Esophagus squamous epithelium (tissue), 5 donors: ENCODE data around the gene PTK6. TPM values are rescaled to one million over a fixed set of nuclear protein-coding genes. Genes with fewer than 3 reads are reported as not detected.

Experiments used
- DNase-seq: peaks from one replicate; lab custom pipeline; 2025; lab: John Stamatoyannopoulos, UW
- H3K27ac ChIP-seq, 4 donors: fragments of 200-600 bp; sonication (generic); one replicate each; pipeline ENCODE4 v1.5.1; 2016 to 2019; ENCODE audit warnings: mild to moderate bottlenecking in 1 of 4
- H3K27me3 ChIP-seq, 4 donors: fragments of 200-600 bp; sonication (generic); 1 replicate in 3 of 4; 2 replicates in 1 of 4; pipeline versions ENCODE4 v1.5.1 to v1.6.0; 2017 to 2021; ENCODE audit warnings: antibody characterized with exemption in 1 of 4
- H3K36me3 ChIP-seq, 3 donors: fragments of 200-600 bp; sonication (generic); one replicate each; pipeline ENCODE4 v1.5.1; 2016 to 2019
- H3K4me1 ChIP-seq, 3 donors: fragments of 200-600 bp; sonication (generic); one replicate each; pipeline ENCODE4 v1.5.1; 2017 to 2019
- H3K4me3 ChIP-seq, 4 donors: fragments of 200-600 bp; sonication (generic); 1 replicate in 3 of 4; 2 replicates in 1 of 4; pipeline ENCODE4 v1.5.1; 2016 to 2019; ENCODE audit warnings: mild to moderate bottlenecking in 2 of 4, moderate library complexity in 1 of 4
- H3K9me3 ChIP-seq, 3 donors: fragments of 200-600 bp; sonication (generic); one replicate each; pipeline ENCODE4 v1.5.1; 2016 to 2019
- POLR2A ChIP-seq, 4 donors: fragments of 450-650 bp; IDR thresholded peaks; one replicate each; pipeline ENCODE4 v1.6.1; 2017; ENCODE audit warnings: antibody characterized with exemption in 4 of 4, mild to moderate bottlenecking in 4 of 4, moderate library complexity in 3 of 4
- WGBS, 2 donors: methylation state at CpG; one replicate each; pipeline ENCODE4 v1.1.5; 2018; 5-methylcytosine and 5-hydroxymethylcytosine counted together
- intact Hi-C: fragments of 100-400 bp; cut with DNase I; formaldehyde crosslinking; loops from one replicate; pipeline ENCODE4 v1.15.0; 2022
- total RNA-seq, 4 donors: library from RNA; depleted of rRNA; stranded (reverse); fragments of >200 nt; gene quantifications; one replicate each; pipeline ENCODE4 v1.1.0, GENCODE V29; 2016
- TF ChIP-seq, protein P1 (sequence below), 6 experiments: fragments of 450-650 bp in 4 of 6; fragments of 200-600 bp in 2 of 6; sonication (generic) in 2 of 6; IDR thresholded peaks; one replicate each; pipeline ENCODE4 v1.5.1; 2016 to 2019; ENCODE audit warnings: antibody characterized with exemption in 6 of 6, mild to moderate bottlenecking in 4 of 6, moderate library complexity in 4 of 6
- donor health status: DM: yes; HTN: yes; CAD: no.

The PTK6 gene
- total RNA-seq, 4 donors from 2014 or later, result 40.8 to 133 (median 49.7) TPM

DNA sequence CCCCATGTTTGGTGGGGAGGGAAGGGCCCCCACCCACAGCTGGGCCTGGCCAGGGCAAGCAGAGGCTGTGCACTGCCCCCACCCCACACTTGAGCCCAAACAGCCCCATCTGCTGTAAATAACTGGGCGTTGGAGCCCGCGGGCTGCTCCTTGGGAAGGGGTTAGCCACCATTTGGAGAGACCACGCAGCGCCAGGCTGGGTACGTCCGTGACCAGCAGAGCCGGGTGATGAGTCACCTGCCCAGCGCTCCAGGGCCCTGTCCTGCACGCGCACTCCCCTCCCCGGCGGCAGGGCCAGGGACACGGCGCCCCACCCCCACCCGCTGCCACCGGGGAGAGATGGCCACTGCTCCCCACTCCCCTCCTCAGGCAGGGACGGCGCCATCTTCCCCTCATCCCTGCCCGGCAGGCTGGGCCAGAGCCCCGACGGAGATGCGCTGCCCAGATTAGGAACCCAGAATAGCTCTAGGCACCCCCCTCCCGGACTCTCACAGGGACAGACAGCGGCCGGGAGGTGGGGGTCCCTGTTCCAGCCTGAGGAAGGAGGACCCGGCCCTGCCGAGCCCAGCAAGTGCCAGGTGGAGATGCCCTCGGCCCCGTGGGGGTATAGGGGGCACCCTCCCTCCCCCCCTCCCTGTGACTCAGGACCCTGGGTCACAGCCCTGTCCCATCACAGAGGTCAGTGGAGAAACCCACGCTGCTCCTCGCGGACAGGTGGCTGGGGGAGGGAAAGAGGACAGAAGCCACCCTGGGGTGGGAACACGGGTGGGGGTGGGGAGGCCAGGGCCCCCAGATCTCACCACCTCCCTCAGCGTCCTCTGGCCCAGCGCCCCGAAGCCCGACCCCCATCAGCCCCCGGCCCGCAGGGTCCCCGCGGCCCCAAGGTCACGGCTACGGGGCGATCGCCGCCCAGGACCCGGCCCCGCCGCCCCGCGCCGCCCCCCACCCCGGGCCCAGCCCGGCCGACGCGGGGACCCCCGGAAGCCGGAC, 38.9 kb downstream of the PTK6 start:
- Histone ChIP-seq H3K36me3 (no peaks in the 10 kb centered on the region), H3K27me3 (peaks cover 0 to 97% (median 17%) of the 10 kb centered on the region in 4 donors), H3K27ac (no peak overlapping the region), H3K4me1 (peaks cover 15 to 39% (median 29%) of the 10 kb centered on the region in 3 donors), H3K4me3 (peak overlapping the region in 2 of 4 donors; percentile 45 to 66), H3K9me3 (no peaks in the 10 kb centered on the region)
- TF ChIP-seq, protein P1, sequence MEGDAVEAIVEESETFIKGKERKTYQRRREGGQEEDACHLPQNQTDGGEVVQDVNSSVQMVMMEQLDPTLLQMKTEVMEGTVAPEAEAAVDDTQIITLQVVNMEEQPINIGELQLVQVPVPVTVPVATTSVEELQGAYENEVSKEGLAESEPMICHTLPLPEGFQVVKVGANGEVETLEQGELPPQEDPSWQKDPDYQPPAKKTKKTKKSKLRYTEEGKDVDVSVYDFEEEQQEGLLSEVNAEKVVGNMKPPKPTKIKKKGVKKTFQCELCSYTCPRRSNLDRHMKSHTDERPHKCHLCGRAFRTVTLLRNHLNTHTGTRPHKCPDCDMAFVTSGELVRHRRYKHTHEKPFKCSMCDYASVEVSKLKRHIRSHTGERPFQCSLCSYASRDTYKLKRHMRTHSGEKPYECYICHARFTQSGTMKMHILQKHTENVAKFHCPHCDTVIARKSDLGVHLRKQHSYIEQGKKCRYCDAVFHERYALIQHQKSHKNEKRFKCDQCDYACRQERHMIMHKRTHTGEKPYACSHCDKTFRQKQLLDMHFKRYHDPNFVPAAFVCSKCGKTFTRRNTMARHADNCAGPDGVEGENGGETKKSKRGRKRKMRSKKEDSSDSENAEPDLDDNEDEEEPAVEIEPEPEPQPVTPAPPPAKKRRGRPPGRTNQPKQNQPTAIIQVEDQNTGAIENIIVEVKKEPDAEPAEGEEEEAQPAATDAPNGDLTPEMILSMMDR (IDR thresholded peaks at IDR 0.05), result no peak
- no peak for TF ChIP-seq POLR2A (IDR thresholded peaks at IDR 0.05)
- DNase-seq, result no peak
- no CpG with 5 or more reads among the region's 60 CpGs for WGBS, 2 donors
- intact Hi-C loops, result no loop called here

DNA sequence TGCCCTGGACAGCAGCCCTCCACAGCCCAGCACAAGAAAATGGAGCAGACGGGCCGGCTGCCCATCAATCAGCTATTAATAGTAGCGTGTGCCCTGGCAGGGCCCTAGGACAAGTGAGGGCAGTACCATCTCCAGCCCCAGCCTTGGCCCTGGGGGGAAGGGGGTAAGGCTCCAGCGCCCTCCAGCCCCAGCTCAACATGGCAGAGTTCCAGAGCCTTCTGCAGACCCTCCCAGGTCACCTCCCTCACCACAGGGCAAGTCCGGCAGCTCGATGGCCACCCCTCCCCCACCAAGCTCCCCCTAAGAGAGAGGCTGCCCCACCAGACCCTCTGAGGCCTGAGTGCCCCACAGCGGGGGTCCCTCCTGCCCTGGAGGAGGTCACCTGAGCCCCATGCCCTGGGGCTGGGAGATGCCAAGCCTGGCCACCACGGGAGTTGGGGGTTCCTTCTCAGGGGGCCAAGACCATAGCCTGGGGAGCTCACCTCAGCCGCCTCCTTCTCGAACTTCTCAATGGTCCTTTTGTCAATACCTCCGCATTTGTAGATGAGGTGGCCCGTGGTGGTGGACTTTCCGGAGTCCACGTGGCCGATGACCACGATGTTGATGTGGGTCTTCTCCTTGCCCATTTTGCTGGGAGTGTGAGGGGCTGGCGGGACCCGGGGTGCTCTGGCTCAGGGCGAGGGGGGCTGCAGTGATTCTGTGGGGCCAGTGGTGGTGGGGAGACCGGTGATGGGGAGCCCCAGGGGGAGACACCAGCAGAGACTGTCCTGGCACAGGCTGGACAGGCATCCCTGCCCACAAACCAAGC, 39.8 kb downstream of the PTK6 start:
- 79% methylated on average over 8 of the region's 20 CpGs; no CpG with 5 or more reads in 1 of the 2 donors for WGBS, 2 donors
- H3K27me3 ChIP-seq, result peaks cover 0 to 89% (median 17%) of the 10 kb centered on the region in 4 donors
- TF ChIP-seq, protein P1 (IDR thresholded peaks at IDR 0.05), result no peak
- TF ChIP-seq POLR2A (IDR thresholded peaks at IDR 0.05), result no peak
- no peak for DNase-seq
- no peak overlapping the region for H3K27ac ChIP-seq
- H3K4me1 ChIP-seq, result peaks cover 15 to 39% (median 29%) of the 10 kb centered on the region in 3 donors
- intact Hi-C loops, result no loop called here
- no peaks in the 10 kb centered on the region for H3K36me3 ChIP-seq
- peak overlapping the region in 1 of 4 donors; percentile 45 for H3K4me3 ChIP-seq
- H3K9me3 ChIP-seq, result no peaks in the 10 kb centered on the region

DNA sequence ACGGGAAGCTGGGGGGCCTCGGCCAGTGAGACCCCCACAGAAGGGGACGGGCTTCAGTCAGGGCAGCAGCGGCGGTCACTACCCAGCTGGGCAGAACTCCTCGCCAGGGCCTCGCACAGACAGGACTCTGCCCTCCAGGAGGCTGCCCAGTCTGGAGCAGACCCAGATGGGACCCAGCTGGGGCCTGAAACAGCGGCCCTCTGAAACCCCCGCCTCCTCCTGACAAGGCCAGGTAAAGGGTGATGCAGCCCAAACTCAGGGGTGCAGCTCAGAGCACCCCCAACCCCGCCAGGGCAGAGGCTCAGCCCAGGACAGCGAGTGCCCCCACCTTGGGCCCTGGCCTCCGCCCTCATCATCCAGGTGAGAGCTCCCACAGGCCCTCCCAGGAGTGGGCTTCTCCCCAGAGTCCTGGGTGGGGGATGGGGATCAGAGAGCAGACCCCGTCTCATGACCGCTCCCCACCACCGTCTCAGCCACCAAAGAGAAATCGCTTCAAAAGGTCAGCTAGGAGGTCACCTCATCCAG, 40.5 kb downstream of the PTK6 start:
- intact Hi-C loops, result no loop called here
- H3K27ac ChIP-seq, result no peak overlapping the region
- no peaks in the 10 kb centered on the region for H3K9me3 ChIP-seq
- peak overlapping the region in 3 of 4 donors; percentile 33 to 62 (median 34) for H3K4me3 ChIP-seq
- no peak for DNase-seq
- no peaks in the 10 kb centered on the region for H3K36me3 ChIP-seq
- peaks cover 0 to 82% (median 17%) of the 10 kb centered on the region in 4 donors for H3K27me3 ChIP-seq
- TF ChIP-seq, protein P1 (IDR thresholded peaks at IDR 0.05), result no peak
- no peak for TF ChIP-seq POLR2A (IDR thresholded peaks at IDR 0.05)
- H3K4me1 ChIP-seq, result peaks cover 15 to 39% (median 29%) of the 10 kb centered on the region in 3 donors
- 0 to 60% methylated on average over 1 to 2 of the region's 16 CpGs for WGBS, 2 donors

DNA sequence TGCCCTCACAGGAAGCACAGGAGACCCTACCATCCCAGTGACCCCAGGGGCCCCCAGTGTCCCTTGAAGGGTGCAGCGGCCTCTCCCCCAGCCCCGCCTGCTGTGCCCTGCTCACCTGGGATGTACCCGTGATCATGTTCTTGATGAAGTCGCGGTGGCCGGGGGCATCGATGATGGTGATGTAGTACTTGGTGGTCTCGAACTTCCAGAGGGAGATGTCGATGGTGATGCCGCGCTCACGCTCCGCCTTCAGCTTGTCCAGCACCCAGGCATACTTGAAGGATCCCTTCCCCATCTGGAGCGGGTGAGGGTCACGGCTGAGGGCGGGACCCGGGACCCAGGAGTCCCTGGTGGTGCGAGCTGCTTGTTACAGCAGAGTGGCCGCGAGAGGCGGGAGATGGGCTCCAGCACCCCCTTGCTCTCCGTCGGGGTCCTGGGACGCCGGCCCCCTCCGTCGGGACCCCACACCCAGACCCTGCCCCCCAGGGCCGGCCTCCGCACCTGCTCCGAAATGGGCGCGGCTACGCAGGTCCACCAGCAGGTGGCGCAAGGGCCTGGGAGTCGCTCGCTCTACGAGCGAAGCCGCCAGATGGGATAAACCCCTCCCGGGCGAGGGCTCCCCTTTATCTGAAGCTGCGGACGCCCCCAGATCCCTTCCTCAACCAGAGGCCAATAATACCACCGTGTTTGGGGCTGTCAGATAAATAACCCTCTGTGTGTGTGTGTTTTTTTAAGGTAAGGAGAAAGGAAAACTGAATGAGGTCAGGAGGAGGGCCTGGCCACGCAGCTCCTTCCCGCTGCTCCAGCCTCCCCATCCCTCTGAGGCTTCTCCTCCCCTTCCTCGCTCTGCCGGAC, 41.2 kb downstream of the PTK6 start:
- 8 to 29% methylated on average over 2 to 16 of the region's 48 CpGs for WGBS, 2 donors

More for the DNA sequence above, 41.2 kb downstream of the PTK6 start:
- intact Hi-C loops, result no loop called here
- no peaks in the 10 kb centered on the region for H3K36me3 ChIP-seq
- peaks cover 0 to 80% (median 17%) of the 10 kb centered on the region in 4 donors for H3K27me3 ChIP-seq
- no peak overlapping the region for H3K27ac ChIP-seq
- no peaks in the 10 kb centered on the region for H3K9me3 ChIP-seq
- TF ChIP-seq, protein P1 (IDR thresholded peaks at IDR 0.05), result peak; percentile 85 to 94 (median 86)
- no peak for TF ChIP-seq POLR2A (IDR thresholded peaks at IDR 0.05)
- H3K4me3 ChIP-seq, result peak overlapping the region in 3 of 4 donors; percentile 33 to 62 (median 34)
- DNase-seq, result no peak
- H3K4me1 ChIP-seq, result peaks cover 15 to 39% (median 29%) of the 10 kb centered on the region in 3 donors
